Hematopoietic multipotent progenitor cell treated with erythropoietin and hydrocortisone succinate and interleukin-3 and kit ligand, for 8 days (in vitro differentiated cells): ENCODE measurements around the gene LRMDA.
"Not testable (repeated sequence)": the region's sequence is repeated elsewhere in the genome, so short reads cannot be mapped to it uniquely, and the experiment has no call there.

ENCODE experiments used
- DNase-seq: peaks from one replicate; pipeline ENCODE4 v3.0.0-alpha.2; 2015

LRMDA gene

GRCh38 chr10:75592791-75593643 is 161.6 kb downstream of the LRMDA start:
- DNase-seq, result no peak

GRCh38 chr10:75593692-75594556 is 162.5 kb downstream of the LRMDA start:
- DNase-seq, result no peak

DNA sequence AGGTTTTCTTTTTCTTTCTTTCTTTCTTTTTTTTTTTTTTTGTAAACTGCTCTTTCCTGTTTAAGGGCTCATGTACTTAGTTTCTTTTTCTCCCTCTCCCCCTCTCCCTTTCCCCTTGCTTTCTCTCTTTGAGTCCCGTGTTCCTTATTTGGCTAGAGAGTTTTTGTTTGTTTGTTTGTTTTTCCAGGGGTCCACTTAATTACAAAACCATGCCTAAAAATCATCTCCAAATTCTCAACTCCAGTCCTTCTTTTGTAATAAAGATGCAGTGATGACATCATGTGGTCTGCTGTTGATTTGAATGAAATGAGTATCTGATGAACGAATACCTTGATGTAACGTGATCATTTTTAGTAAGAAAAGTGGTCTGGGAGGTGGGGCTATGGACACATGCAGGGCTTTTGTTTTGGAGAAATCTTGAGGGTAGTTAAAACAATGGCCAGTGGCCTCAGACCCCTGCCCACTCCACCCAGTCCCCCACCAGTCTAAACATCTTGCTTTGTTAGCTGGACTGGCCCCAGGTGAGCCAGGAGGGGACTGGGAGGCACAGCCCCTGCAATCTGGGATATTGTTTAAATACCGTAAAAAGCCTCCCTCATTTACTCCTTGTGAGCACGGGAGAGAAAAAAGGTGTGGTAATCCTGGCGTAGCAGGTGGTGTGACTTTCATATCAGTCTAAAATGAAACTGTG is 165.7 kb downstream of the LRMDA start:
- DNase-seq, result no peak

DNA sequence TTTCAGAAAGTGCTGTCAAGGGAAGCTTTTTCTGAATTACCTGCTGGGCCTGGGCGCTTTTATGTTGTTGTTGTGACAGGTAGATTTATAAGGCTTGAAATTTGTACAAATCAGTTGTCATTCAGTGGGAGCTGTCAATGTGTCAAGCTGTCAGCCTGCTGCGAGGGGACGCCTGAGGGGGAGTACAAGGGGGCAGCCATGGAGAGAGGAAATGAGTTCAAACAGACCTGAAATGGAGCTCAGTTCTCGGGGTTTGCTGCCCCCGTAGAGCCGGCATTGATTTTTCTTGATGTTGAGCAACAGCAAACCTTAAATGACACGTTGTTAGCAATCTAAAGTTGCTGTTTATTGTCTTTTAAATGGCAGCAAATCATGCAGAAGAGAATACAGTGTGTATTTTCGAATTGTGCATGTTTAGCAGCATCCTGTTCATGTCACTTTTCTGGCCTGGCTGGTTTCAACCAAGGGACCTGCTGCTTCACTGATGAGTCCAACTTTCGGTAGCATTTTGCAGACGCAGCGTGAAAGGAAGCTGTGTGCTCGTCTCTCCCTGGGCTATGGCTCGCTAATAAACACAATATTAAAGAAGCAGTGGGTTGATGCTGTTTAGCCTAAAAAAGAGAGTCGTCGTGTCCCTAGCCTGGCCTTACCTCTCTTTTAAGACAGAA is 166.5 kb downstream of the LRMDA start:
- no peak for DNase-seq

- no peak for DNase-seq
These were observed 167.6 kb downstream of the LRMDA start for GRCh38 chr10:75598998-75599397.

- no peak for DNase-seq
These were observed 168.6 kb downstream of the LRMDA start for GRCh38 chr10:75599875-75600648.

- no peak for DNase-seq
These were observed 169.4 kb downstream of the LRMDA start for GRCh38 chr10:75600833-75601232.

- no peak for DNase-seq
These were observed 170.9 kb downstream of the LRMDA start for GRCh38 chr10:75602341-75602740.

DNA sequence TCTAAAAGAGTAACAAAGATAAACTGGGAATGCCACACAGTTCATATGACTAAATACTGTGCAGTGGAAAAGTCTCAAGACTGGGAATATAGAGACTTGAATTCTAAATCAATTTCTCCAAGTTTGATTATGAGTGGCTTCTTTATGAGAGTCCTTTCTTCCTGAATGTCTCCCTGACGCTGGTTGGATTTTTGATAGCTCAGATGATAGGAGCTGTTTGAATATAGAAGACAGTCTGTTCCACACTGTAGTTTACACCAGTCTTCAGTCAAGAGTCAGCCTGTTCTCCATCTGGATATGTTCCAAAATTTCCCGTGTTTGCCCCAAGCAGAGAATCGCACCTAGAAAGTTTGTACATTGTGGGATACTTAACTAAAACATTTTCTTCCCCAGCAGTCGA is 173.7 kb downstream of the LRMDA start:
- DNase-seq, result no peak

DNA sequence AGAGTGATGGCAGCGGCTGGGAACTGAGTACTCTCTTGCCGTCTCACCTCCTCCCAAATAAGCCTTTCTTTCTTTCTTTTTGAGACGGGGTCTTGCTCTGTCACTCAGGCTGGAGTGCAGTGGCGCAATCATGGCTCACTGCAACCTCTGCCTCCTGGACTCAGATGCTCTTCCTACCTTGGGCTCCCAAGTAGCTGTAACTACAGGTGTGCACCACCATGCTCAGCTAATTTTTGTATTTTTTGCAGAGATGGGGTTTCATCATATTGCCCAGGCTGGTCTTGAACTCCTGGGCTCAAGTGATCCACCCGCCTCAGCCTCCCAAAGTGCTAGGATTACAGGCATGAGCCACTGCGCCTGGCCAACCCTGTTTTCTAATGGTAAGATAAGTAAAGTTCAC is 174.4 kb downstream of the LRMDA start:
- not testable (repeated sequence) for DNase-seq

GRCh38 chr10:75606203-75606779 is 174.9 kb downstream of the LRMDA start:
- no peak for DNase-seq

GRCh38 chr10:75607576-75607975 is 176.2 kb downstream of the LRMDA start:
- no peak for DNase-seq

DNA sequence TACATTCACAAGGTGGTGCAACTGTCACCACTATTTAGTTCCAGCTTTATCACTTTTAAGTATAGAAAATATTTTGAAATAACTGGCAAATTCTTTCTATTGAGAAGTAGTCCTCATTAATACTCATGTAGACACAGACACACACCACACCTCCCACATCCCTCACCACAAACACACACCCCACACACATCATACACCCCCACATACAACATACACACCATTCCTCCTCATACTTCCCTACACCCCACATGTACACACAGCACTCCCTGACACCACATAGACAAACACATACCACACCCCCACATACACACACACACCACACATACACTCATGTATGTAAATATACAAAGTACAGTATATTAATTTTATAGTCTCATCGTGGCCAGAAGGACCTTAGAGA is 178.8 kb downstream of the LRMDA start:
- DNase-seq, result no peak

DNA sequence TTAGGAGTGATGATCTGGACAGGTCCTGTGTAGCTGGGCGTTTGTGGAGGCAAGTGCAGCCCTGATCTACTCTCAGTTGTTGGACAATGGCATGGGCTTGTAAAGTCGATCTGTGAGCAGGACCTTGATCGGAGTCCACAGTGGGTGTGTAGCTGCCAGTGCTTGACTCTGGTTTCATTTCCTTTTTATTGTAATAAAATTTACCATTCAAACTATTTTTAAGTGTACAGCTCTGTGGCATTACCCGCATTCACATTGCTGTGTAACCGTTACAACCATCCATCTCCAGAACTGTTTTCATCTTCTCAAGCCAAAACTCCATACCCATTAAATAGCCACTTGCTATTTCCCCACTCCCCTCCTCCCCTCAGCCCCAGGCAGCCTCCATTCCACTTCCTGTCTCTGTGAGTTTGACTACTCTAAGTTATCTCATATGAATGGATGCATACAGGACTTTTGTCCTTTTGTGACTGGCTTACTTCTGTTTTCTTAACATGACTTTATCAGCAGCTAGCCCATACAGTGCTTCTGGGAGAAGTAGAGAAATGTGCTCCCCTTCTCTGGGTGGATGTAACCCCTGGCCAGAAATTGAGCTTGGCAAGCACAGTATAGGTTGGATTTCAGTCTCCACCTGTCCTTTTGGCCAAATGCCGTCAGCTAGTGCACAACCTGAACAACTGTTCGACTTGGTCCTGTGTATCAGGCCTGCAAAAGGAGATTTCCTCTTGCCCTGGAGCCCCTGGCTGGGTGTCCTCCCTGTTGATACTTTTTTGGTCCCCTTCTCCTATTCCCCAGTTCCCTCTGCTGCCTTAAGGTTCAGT is 180.0 kb downstream of the LRMDA start:
- DNase-seq, result no peak

DNA sequence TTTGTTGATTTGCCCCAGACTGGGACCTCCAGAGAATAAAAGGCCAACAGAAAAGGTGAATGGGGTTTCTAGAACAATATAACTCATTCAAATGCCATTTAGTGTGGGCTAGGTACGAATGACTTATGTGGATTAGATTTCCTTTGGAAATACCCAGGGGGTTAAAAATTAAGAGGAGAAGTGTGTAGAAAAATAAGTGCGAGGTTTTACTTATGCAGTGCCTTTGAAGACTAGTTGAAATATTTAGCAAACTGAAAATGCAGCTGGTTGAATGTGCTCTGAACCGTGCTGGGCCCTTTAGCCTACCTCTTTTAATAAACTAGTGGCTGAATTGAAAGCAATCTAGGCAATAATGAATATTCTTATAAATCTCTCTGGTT is 180.6 kb downstream of the LRMDA start:
- DNase-seq, result no peak

- no peak for DNase-seq
These were observed 181.7 kb downstream of the LRMDA start for GRCh38 chr10:75612904-75613684.

GRCh38 chr10:75613685-75614504 is 182.5 kb downstream of the LRMDA start:
- no peak for DNase-seq

DNA sequence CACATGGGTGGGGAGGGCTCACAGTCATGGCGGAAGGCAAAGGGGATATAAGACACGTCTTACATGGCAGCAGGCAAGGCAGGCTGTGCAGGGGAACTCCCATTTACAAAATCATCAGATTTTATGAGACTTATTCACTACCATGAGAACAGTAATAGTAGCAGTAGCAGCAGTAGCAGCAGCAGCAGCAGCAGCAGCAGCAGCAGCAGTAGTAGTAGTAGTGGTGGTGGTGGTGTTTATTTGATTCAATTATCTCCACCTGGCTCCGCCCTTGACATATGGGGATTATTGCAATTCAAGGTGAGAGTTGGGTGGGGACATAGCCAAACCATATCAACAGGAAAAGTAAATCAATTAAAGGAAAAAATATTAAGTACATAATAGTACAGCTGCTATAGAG is 184.7 kb downstream of the LRMDA start:
- no peak for DNase-seq

- no peak for DNase-seq
These were observed 185.6 kb downstream of the LRMDA start for GRCh38 chr10:75616874-75617478.
